WI38 (cell line): ENCODE results near the gene ANAPC5.
"Not testable (repeated sequence)": the region's sequence is repeated elsewhere in the genome, so short reads cannot be mapped to it uniquely, and the experiment has no call there.

Experiments used
- H3K4me3 ChIP-seq: 2 replicates; pipeline ENCODE4 v1.5.1; 2011; ENCODE audit warnings: low read depth, mild to moderate bottlenecking, control low read depth, low read length
- CTCF ChIP-seq: IDR thresholded peaks from 2 replicates; pipeline ENCODE4 v1.5.1; 2012; ENCODE audit warnings: low read depth, mild to moderate bottlenecking, control low read depth, low read length

Gene ANAPC5

GRCh38 chr12:121391619-121392324 is 39.6 kb upstream of the ANAPC5 start:
- no peak for TF ChIP-seq CTCF
- no peak overlapping the region for H3K4me3 ChIP-seq

- H3K4me3 ChIP-seq: no peak overlapping the region
- TF ChIP-seq CTCF: no peak
Measured at GRCh38 chr12:121390856-121391255, 38.6 kb upstream of the ANAPC5 start.

- H3K4me3 ChIP-seq: no peak overlapping the region
- TF ChIP-seq CTCF: no peak
Measured at GRCh38 chr12:121388421-121388981, 36.3 kb upstream of the ANAPC5 start.

GRCh38 chr12:121384891-121385290 is 32.7 kb upstream of the ANAPC5 start:
- H3K4me3 ChIP-seq: not testable (repeated sequence)

GRCh38 chr12:121383601-121384021 is 31.4 kb upstream of the ANAPC5 start:
- H3K4me3 ChIP-seq: no peak overlapping the region

GRCh38 chr12:121379945-121380344 is 27.7 kb upstream of the ANAPC5 start:
- no peak for TF ChIP-seq CTCF
- H3K4me3 ChIP-seq: no peak overlapping the region

More at GRCh38 chr12:121383601-121384021, 31.4 kb upstream of the ANAPC5 start:
- no peak for TF ChIP-seq CTCF

- no peak for TF ChIP-seq CTCF
- no peak overlapping the region for H3K4me3 ChIP-seq
Measured at GRCh38 chr12:121378736-121379135, 26.5 kb upstream of the ANAPC5 start.
